OCI-LY7 (cell line): ENCODE measurements around the gene UFSP1. TPM values are rescaled to one million over a fixed set of nuclear protein-coding genes. Genes with fewer than 3 reads are reported as not detected.
"Not testable (repeated sequence)": the region's sequence is repeated elsewhere in the genome, so short reads cannot be mapped to it uniquely, and the experiment has no call there.

Experiments used
- BruUV-seq: library from RNA; stranded (reverse); fragments of 400-500 nt; replicated peaks from 2 replicates; lab custom pipeline; 2021; lab: Mats Ljungman, UMichigan
- CTCF ChIA-PET: fragments of 300-600 bp; sonication (Branson Sonifier 250); formaldehyde crosslinking; loops from one replicate; lab custom pipeline; 2022; ENCODE audit warnings: antibody characterized with exemption; ENCODE audit not compliant: unreplicated experiment; lab: Charles Lee
- POLR2A ChIA-PET: fragments of 300-600 bp; sonication (Branson Sonifier 250); formaldehyde crosslinking; loops from one replicate; lab custom pipeline; 2022; ENCODE audit warnings: antibody characterized with exemption; lab: Charles Lee
- DNase-seq: peaks from one replicate; pipeline ENCODE4 v3.0.0-alpha.2; 2015; ENCODE audit warnings: low spot score
- H2AFZ ChIP-seq: fragments of 200-600 bp; sonication (generic), shearing (Covaris generic); 2 replicates; pipeline ENCODE4 v1.6.1; 2014; ENCODE audit warnings: mild to moderate bottlenecking, antibody characterized with exemption, low read length, moderate library complexity
- H3K27ac ChIP-seq: fragments of 200-600 bp; sonication (generic); 2 replicates; pipeline ENCODE4 v1.5.1; 2014; ENCODE audit warnings: mixed run types, low read depth, mild to moderate bottlenecking, moderate library complexity, low read length, inconsistent platforms; ENCODE audit not compliant: poor library complexity, severe bottlenecking
- H3K36me3 ChIP-seq: fragments of 200-600 bp; sonication (generic); 2 replicates; pipeline ENCODE4 v1.6.1; 2014; ENCODE audit warnings: mild to moderate bottlenecking, antibody characterized with exemption, low read length, moderate library complexity, mixed read lengths; ENCODE audit not compliant: insufficient read depth
- H3K4me1 ChIP-seq: fragments of 200-600 bp; sonication (generic); 2 replicates; pipeline ENCODE4 v1.5.1; 2014; ENCODE audit warnings: mild to moderate bottlenecking, low read length; ENCODE audit not compliant: insufficient read depth, poor library complexity, severe bottlenecking
- H3K4me2 ChIP-seq: fragments of 200-600 bp; sonication (generic); 2 replicates; pipeline ENCODE4 v1.6.1; 2014; ENCODE audit warnings: mild to moderate bottlenecking, low read length
- H3K4me3 ChIP-seq: fragments of 200-600 bp; sonication (generic); 2 replicates; pipeline ENCODE4 v1.5.1; 2014; ENCODE audit warnings: mild to moderate bottlenecking, low read depth, low read length; ENCODE audit not compliant: poor library complexity, severe bottlenecking
- H3K79me2 ChIP-seq: fragments of 200-600 bp; sonication (generic); 2 replicates; pipeline ENCODE4 v1.6.1; 2016; ENCODE audit warnings: low read depth, mild to moderate bottlenecking, low read length, moderate library complexity, mixed read lengths; ENCODE audit not compliant: insufficient read depth
- H3K9me2 ChIP-seq: fragments of 200-600 bp; sonication (generic); 2 replicates; pipeline ENCODE4 v1.6.1; 2016; ENCODE audit warnings: mild to moderate bottlenecking, low read length, mixed read lengths; ENCODE audit not compliant: insufficient read depth
- H3K9me3 ChIP-seq: fragments of 200-600 bp; sonication (generic); 2 replicates; pipeline ENCODE4 v1.6.1; 2014; ENCODE audit warnings: mild to moderate bottlenecking, mixed run types, low read length, mixed read lengths
- H4K20me1 ChIP-seq: fragments of 200-600 bp; sonication (generic); 2 replicates; pipeline ENCODE4 v1.6.1; 2014; ENCODE audit warnings: mild to moderate bottlenecking, antibody characterized with exemption, low read length, moderate library complexity, mixed read lengths; ENCODE audit not compliant: insufficient read depth
- CTCF ChIP-seq: fragments of 200-600 bp; sonication (generic); conservative IDR thresholded peaks from 2 replicates; pipeline ENCODE4 v1.5.1; 2014; ENCODE audit warnings: mild to moderate bottlenecking, antibody characterized with exemption, low read length, moderate library complexity, mixed read lengths
- EZH2phosphoT487 ChIP-seq: fragments of 200-600 bp; sonication (generic); IDR thresholded peaks from 2 replicates; pipeline ENCODE4 v1.6.1; 2018; ENCODE audit warnings: low read depth, borderline replicate concordance, mild to moderate bottlenecking, mixed run types, antibody characterized with exemption, low read length, moderate library complexity, mixed read lengths
- intact Hi-C: fragments of 100-400 bp; cut with micrococcal nuclease; formaldehyde crosslinking; loops from one replicate; pipeline ENCODE4 v1.10.0; 2022; ENCODE audit not compliant: unreplicated experiment
- total RNA-seq, 2 experiments: library from RNA; depleted of rRNA in 1 of 2; stranded (reverse); fragments of >200 nt in 1 of 2; shearing (Covaris generic) in 1 of 2; gene quantifications; 2 replicates each; pipeline ENCODE4 v1.2.3, GENCODE V29; 2014 to 2022

Gene UFSP1
- total RNA-seq, 2 experiments from 2014 or later: 2.8 to 3.3 TPM

GRCh38 chr7:100921039-100921438 lies 31.5 kb upstream of the UFSP1 start:
- Histone ChIP-seq H3K4me2 (no peak overlapping the region), H3K79me2 (no peaks in the 10 kb centered on the region), H3K9me3 (no peaks in the 10 kb centered on the region), H3K9me2 (no peaks in the 10 kb centered on the region), H3K4me1 (no peaks in the 10 kb centered on the region), H3K4me3 (no peak overlapping the region), H4K20me1 (no peaks in the 10 kb centered on the region), H3K27ac (no peak overlapping the region), H3K36me3 (no peaks in the 10 kb centered on the region), H2AFZ (no peak overlapping the region)
- intact Hi-C loops: no loop called here
- ChIA-PET POLR2A (no interaction called here), CTCF (no interaction called here)
- no TSS peak for BruUV-seq
- no peak for DNase-seq
- TF ChIP-seq EZH2phosphoT487: no peak

- H3K79me2 ChIP-seq, DNase-seq, H2AFZ ChIP-seq, CTCF ChIA-PET, H3K27ac ChIP-seq, H3K4me2 ChIP-seq, H3K9me2 ChIP-seq, H3K4me1 ChIP-seq, H3K9me3 ChIP-seq, POLR2A ChIA-PET, H4K20me1 ChIP-seq, BruUV-seq, H3K4me3 ChIP-seq, H3K36me3 ChIP-seq, intact Hi-C loops: not testable (repeated sequence)
These were observed 30.4 kb upstream of the UFSP1 start for GRCh38 chr7:100919779-100920437.

- BruUV-seq, H3K27ac ChIP-seq, H3K4me3 ChIP-seq, H3K79me2 ChIP-seq, H3K36me3 ChIP-seq, H3K4me1 ChIP-seq, H3K9me2 ChIP-seq, DNase-seq, intact Hi-C loops, H2AFZ ChIP-seq, H3K9me3 ChIP-seq, H3K4me2 ChIP-seq, H4K20me1 ChIP-seq, CTCF ChIA-PET: not testable (repeated sequence)
- POLR2A ChIA-PET: interaction anchor here (0.6 kb wide), 1 partner anchor 154 kb away, joined by 7 read pairs; no protein-coding TSS in a partner anchor
These were observed 29.8 kb upstream of the UFSP1 start for GRCh38 chr7:100919335-100919734.

GRCh38 chr7:100914879-100915447 lies 25.4 kb upstream of the UFSP1 start:
- ChIA-PET CTCF (no interaction called here), POLR2A (no interaction called here)
- Histone ChIP-seq H3K9me3 (no peaks in the 10 kb centered on the region), H3K36me3 (no peaks in the 10 kb centered on the region), H3K4me2 (no peak overlapping the region), H3K27ac (no peak overlapping the region), H4K20me1 (no peaks in the 10 kb centered on the region), H3K79me2 (no peaks in the 10 kb centered on the region), H3K4me3 (no peak overlapping the region), H2AFZ (no peak overlapping the region), H3K4me1 (no peaks in the 10 kb centered on the region), H3K9me2 (no peaks in the 10 kb centered on the region)
- DNase-seq: no peak
- no peak for TF ChIP-seq EZH2phosphoT487
- no peak for TF ChIP-seq CTCF
- BruUV-seq: no TSS peak
- intact Hi-C loops: no loop called here
